DMS153 treated with DMSO at 0.1 percent for 48 hours (cell line): ENCODE data around the gene TTLL7.
A peak's percentile ranks its signal among the peaks of the same experiment; 100 is the strongest.

Source experiments
- DNase-seq: peaks from one replicate; lab custom pipeline; 2025; ENCODE audit not compliant: unreplicated experiment; lab: John Stamatoyannopoulos, UW

TTLL7 gene

DNA sequence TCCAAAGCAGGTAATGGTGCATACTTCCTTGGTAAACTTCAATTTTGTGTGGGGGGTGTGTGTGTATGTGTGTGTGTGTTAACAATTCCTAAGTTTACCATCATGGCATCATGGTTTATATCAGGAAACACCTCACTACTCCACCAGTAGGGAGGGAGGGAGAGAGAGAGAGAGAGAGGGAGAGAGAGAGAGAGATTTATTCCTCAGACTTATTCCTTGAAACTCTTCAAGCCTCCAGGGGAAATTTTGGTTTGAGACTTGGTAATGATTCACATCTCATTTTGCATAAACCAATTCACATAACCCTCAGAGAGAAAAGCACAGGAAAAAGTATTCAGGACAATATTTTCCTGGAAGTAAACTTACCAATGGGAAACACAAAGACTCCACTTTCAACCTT, 115.0 kb downstream of the TTLL7 start:
- DNase-seq: no peak

DNA sequence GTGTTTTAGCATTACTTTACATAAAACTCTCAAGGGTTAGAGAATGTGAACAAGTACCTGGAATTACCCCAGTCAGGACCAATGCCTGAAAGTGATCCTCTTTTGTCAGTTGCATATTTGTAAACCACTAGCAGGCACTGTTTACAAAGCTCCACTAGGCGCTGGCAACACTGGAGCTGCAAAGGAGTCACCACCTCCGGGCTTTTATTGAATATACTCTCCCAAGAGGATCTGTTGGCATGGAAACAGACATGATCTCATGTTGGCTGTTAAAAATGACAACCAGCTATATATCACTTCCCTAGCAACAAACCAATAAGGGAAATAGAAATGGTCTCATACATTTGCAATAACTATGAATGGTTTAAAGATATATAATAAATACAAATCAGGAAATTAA, 116.0 kb downstream of the TTLL7 start:
- peak; percentile 90 for DNase-seq

DNA sequence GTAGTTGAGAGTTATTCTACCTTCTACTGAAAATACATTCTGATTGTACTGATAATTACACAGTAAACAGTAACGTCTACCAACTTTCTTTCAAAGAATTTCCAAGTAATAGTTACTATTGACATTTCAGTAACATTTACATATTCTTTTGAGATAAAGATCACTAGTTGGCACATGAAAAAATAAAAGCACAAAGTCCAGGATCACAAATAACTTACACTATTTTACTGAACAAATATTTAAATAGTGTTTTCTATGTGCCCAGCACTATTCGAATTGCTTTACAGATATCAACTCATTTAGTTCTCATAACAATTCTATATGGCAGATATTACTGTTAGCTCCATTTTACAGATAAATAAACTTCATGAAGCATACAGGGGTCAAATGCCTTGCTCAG, 126.4 kb downstream of the TTLL7 start:
- no peak for DNase-seq

DNA sequence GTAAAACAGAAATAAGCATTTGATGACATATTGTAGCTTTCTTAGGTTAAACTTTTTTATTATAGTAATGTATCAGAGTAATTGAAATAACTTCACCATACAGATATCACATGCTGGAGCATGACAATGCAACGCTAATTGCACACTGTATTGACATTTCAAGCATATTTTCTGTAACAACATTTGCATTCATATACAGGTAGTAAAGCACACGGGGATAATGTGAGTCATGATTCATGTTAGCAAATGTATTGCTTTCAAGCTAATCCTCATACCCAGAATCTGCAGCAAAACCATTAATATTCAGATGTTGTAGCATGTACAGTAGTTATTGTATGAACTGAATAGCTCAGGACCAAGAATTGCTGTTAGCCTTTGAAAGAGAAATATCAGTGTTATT, 133.9 kb downstream of the TTLL7 start:
- DNase-seq: no peak

DNA sequence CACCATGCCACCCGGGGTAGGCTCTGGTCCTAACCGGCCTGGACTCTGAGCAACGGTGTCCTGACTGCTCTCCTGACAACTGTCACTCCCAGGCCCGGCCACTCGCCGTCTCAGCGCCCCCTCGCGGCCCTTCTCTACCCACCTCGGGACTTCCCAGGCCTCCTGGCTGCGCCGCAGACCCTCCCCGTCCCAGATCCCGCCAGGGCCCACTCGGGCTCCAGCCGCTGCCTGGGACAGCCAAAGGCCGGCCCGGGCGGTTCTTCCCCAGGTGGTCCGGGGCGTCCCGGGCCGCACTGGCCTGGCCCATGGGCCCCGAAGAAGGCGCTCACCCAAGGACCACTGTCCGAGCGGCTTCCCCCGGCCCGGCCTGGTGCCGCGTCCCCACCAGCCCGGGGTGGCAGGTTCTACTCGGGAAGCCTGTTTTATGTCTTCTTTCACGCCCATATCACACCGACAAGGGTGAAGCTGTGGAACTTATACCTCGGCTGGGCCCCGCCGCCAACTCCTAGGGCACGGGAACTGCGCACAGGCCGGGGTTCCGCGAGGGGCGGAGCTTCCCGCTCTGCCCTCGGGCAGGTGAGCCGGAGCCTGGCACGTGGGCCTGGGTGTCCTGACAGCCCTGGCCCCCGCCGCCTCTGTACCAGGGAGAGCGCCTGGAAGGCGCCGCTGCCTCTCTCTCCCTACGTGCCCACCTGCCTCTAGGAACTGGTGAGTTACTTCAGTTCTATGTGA, 138.3 kb downstream of the TTLL7 start:
- peak; percentile 62 for DNase-seq

DNA sequence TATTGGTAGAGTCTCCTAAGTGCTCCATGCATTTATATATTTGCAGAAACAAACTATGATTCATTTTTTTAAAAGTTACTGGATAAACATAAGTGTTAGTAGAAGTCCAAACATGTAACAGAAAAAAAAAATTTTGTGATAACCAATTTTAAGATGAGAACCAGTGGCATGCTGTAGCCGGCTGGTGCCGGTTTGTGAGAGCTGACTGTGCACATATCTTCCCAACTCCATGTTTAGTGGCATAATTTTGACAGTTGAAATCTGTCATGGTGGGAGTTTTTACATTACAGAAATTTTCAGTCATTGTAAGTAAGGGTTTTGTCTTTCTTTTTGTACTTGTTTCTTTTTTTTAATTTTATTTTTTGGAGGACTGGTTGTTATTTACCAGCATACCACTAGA, 141.2 kb downstream of the TTLL7 start:
- DNase-seq: no peak

DNA sequence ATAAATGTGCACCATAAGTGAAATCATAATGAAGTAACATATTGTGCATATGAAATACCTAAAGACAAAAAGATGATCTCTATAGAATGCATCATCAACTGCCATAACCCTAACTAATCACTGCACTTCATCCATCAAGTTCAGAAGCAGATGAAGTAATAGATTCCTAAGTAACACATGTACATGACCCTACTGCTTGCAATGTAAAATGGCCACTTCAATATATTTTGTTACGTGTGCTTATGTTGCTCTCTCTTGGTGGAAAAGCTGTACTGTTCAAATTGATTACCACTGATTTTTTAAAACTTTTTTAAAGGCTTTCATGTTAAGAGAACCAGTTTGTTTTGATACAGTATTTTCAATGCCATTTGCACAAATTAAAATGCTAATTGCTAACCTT, 141.8 kb downstream of the TTLL7 start:
- peak; percentile 18 for DNase-seq

DNA sequence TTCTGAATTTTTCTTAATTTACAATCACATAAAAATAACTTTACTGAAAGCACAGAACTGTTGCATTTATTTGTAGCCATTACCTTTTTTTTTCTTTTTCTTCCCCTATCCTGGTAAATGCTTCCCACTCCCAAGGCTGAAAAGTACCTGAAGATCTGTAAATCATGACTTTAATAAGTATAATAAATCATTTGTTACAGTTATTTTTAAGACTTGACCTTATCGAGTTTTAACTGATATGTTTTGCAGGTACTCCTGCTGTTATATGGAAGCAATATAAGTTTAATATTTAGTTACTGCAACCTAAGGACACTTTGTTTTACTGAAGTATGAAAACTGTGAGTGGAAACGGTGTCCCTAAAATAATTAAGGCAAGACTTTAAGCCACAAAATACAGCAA, 142.6 kb downstream of the TTLL7 start:
- DNase-seq: no peak

DNA sequence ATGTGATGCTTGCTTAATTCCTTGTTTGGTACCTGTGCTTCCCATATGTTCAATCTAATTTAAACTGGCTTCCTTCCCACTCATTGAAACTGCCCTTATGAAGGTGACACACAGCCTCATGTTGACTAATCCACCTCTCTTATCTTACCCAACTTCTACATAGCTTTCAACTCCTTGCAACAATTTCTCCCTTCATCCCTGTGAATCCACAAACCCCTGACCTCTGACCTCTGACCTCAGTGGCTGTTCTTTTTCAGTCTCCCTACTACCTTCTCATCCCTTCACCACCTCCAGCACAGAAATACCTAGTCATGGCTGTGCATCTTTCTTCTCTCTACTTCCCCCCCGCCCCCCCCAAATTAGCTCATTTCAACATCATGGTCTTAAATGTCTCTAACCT, 144.5 kb downstream of the TTLL7 start:
- DNase-seq: no peak

DNA sequence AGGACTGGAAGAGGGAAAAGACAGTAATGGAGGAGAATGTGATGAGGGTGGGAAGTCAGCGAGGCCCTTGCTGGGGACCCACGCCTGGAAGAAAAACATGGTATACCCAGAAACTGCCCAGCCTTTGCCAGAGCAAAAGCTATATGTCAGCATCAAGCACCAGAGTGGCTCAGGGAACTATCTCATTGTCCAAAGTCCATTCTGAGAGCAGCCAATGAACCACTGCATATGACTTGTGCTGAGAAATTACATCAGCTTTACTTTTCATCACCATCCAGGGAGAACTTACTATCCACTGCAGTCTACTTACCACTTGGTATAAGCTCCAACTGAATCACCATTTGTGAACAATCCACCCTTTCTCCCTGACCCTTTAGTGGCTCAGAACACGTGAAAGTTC, 148.1 kb downstream of the TTLL7 start:
- no peak for DNase-seq

DNA sequence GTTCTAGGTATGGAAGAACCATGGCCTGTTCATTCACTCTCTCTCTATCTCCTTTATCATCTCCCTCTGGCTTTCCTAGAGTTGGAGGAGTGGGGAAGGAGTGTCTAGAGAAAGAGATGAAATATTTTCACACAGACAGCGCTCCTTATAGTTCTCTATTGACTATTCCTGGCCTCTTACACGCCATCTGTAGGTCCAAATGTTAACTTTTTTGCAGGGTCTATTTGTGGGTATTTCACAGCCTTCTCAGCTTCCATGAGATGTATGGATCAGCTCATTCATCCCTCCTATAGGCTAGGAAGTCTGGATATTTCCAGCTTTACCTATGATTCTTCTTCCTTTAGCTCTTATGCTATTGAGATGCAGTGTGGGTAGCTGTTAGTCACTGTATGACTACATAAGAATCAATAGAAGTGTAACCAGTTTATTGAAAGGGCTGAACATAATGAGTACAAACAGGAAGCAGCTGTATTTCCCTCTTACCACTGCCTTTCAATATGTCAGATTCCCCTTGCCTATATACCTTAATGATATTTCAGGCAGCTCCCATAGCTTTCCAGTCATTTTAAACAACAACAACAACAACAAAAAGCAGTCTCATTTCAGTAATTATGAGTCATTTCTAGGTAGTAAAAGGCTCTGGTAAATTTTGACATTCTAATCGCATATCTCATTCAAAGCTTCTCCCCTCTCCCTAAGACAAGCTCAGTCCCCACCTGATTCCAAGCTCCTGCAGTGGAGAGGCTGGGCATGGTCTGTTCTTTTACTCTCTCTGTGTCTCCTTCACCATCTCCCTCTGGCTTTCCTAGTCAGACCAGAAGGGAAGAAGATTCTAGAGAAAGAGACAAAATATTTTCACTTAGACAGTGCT, 149.5 kb downstream of the TTLL7 start:
- peak; percentile 45 for DNase-seq

DNA sequence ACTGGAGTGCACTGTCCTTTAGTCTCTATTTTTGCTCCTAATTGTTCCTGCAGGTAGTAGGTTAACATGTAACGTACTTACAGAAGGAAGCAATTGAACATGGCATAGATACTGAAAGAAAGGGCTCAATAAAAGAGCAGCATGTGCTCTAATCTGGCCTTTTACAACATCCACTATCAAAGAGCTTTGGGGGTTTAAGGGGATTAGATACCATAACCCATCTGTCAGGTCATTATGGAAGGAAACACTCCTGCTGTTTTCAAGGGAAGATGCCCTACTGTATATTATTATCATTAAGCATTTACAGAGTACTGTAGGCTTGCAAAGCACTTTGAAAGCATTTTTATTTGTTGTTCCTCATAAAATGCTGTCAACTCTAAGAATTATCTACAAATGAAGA, 152.8 kb downstream of the TTLL7 start:
- no peak for DNase-seq

DNA sequence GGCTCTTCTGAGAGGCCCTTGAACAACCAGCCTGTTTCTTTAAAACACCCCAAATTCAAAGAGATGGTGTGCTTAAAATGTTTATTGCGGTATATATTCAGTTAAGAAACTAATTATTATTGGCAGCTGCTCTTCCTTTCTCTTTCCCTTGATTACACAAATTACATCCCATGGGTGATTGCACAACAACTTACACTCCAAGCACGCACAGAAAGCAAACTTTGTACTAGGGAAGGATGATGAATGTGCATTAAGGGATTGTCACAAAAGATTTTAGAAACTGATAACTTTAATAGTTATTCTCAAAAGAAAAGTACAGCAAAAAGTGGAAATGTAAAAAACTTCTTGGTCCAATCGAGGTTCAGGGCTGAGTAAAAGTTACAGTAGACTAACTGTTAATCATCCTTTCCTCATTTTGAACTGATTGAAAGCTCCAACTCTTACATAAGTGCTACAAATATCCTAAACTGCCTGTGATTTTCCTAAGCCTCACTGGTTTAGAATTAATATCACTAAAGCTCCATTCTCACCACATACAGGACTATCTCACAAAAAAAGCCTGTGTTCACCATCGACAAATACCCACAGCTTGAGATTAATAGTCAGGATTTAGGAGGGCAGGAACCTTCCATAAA, 153.4 kb downstream of the TTLL7 start:
- no peak for DNase-seq

DNA sequence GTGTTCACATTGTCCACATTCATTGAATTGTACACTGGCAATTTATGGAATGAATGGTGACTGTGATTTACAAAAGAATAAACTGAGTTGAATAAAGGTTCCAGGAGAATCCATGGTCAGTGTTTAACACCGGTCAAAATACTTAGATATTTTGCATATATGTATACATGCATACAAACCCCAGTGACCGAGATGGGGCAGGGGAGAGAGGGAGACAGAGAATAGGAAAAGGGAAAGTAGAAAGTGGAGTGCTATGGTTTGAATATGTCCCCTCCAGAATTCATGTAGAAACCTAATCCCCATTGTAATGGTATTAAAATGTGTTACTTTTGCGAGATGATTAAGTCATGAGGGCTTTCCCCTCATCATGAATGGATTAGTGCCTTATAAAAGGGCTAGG, 154.4 kb downstream of the TTLL7 start:
- no peak for DNase-seq

DNA sequence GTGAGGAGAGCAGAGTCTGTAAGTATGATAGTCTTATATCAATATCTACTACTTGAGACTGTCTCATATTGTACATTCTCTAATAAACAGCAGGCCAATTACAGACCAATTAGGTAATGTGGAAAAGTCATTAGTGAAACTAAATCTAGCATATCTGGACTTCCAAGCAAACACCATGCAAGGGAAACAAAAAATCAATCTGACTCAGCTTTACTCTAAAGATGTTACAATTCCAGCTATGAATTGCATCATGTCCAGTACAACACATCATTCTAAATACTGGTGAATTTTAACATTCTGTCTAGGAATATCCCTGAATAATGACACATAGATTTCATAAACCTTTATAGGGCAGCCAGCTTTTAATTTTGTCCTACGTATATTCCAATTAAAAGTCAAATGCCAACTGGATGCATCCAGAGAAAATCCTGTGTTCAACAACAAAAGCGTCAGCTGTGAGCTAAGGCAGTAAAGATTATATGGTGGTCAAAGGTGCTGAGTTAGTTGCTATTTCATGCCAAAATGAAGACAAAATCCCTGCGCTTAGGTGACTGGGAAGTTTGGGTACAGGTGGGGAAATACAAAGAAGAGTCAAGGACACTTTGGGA, 159.3 kb downstream of the TTLL7 start:
- no peak for DNase-seq

DNA sequence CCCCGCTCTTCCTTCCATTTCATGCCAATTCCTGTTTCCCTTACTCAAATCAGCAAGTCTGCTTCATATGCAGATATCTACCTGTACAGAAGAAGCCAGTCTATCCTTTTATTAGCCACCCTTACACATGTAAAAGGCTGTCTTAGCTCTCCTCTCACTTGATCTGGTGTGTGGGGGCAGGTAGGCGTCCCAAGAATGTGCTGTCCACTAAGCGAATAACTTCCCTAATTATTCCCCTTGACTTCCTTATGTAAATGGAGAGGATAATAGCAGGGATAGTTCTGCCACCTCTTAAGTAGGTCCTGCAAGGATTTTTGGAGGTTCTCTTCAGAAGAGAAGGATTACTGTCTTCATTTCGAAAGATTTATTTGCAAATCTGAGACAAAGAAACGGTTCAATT, 160.4 kb downstream of the TTLL7 start:
- no peak for DNase-seq

DNA sequence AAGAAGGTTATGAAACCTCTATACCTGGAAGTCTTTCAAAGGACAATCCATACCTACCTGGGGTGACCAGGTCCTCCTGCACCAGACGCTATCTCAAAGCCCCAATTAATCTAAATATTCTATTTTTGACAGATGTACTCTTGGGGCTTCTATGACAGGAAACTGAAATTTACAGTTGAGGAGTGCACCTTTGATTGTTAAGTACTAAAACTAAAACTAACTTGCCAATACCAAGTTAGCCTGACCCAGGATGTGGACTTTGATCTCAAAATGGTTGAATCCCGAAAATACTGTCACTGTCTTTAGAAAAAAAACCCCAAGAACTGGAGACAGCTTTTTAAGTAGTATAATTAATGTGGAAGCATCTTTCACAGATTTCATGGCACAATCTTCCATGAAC, 162.4 kb downstream of the TTLL7 start:
- DNase-seq: no peak

DNA sequence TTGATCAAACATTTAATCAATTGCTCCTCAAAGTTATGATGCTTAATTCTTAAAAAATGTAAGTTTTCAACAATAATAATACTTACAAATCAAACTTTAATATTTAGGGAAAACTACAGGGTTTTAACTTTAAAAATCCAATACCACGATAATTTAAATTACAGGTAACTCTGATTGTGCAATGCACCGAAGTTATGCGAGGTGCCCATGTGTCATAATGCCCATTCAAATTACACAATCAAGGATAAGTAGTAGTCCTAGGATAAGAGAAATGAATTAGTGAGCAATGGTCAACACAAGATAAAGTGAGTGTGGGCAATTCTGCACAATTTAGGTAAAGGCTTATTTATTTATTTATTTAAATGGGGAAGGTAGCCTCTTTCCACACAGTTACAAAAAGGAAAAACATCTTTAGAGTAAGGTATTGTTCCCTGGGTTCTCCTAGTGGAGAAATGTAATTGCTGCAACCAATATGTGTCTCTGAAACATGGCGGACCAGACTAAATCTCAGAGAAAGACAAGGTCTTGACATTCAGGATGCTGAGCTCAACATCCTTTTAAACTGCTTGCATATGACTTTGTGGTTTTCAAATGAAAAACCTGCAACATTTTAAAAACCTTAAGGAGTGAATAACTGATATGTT, 164.2 kb downstream of the TTLL7 start:
- DNase-seq: no peak

DNA sequence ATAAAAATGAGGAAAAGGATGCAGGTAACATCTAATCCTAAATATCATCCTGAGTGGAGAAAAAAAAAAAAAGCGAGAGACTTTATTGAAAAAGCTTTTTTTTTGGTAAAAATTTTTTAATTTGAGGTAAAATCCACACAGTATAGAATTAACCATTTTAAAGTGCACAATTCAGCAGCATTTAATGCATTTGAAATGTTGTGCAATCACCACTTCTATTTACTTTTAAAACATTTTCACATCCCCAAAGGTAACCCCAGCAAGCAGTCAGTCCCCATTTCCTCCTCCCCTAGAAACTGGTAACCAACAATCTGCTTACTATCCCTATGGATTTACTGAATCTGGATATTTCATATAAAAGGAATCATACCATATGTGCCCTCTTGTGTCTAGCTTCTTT, 166.7 kb downstream of the TTLL7 start:
- DNase-seq: no peak

DNA sequence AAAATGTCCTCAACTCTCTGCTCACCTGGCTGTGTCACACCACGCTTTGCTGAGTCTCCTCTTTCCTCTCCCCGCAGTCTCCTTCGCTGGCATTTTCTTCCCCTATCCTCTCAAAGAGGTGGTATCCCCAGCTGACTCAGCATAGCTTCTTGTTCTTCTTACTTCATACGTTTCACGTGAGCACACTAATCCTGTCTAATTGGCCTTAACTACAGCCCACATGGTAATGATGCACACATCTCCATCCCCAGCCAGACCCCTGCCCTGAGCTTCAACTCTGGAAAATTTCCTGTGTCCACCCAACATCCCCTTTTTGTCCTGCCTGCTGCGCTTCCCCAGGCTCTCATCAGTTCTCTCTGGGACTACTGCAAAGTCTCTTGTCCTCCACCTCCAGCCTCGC, 169.8 kb downstream of the TTLL7 start:
- no peak for DNase-seq

DNA sequence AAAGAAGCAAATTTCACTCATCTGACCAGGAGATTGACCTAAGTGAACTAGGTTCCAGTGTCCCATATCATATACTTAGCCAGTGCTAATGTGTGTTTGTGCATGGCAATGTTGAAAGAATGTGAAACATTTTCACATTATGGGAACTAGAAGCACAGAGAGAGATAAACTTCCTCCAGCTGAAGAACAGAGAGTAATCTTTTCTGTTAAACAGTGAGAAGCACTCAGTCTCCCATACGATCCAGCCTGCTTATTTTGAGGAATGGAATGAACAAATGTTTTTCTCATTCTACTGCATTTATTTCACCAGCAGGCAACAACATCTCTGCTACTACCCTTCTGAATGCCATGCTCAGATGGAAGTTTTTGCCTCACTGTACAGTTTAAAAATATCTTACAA, 170.5 kb downstream of the TTLL7 start:
- DNase-seq: no peak
